Activated naive CD4-positive, alpha-beta T cell treated with anti-CD3 and anti-CD28 coated beads, Interleukin-2, amount 10 ng/mL, durations not matched to agents 5 hours and 36 hours (primary cell): Measurements from ENCODE around the gene STK24. TPM values are rescaled to one million over a fixed set of nuclear protein-coding genes. Genes with fewer than 3 reads are reported as not detected.

Experiments
- total RNA-seq, 2 experiments: library from RNA; stranded (reverse); gene quantifications; one replicate each; pipeline ENCODE4 v1.2.3, GENCODE V29; 2021

Gene STK24
- total RNA-seq: 100 to 1,000 TPM; 145 to 148 TPM

DNA sequence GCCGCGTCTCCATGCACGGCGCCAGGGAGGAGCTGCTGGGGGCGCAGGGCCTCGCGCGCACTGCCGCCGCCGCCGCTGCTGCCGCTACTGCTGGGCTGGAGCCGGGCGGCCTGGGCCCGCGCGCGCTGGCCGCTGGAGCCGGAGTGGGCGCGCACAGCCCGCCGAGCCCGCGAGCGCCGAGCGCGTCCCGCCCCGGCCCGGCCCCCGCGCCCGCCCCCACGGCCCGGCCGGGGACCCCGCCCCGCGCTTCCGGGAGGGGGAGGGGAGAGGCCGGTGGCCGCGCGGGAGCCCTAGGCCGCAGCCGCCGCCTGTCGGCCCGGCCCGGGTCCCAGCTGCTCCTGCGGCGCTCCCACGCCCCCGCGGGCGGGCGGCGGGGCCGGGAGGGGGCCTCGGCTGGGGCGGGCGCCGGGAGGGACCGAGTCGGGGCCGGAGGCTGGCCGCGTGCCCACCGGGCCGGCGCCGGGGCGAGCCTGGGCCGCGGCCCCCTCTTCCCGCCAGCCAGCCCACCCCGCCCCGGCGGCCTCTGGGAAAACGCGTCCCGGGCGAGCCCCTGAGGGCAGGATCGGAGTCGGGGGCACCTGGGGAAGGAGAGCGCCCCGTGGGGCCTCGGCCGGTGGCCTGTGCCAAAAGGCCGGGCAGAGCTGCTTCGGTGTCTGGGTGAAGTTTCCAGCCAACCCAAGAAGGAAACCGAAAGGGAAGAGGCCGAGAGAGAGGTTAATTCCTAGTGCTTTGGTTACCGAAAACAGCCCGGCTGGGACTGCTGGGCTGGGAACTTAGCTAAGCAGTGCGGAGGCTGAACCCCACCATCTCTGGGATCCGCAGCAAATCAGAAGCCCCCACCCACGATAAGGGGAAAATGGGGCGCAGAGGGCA, at the start of gene STK24:
Gene STK24, minus strand, starts transcription at position 145 of the 873 bp plus-strand sequence. CDS start 321 bp downstream, outside the sequence.

Other genes with a start within 250 kb of the STK24 start
- gene SLC15A1, start 175.6 kb upstream of the STK24 start, total RNA-seq: not detected